ENCODE measurements around the gene UCP3.

DNA sequence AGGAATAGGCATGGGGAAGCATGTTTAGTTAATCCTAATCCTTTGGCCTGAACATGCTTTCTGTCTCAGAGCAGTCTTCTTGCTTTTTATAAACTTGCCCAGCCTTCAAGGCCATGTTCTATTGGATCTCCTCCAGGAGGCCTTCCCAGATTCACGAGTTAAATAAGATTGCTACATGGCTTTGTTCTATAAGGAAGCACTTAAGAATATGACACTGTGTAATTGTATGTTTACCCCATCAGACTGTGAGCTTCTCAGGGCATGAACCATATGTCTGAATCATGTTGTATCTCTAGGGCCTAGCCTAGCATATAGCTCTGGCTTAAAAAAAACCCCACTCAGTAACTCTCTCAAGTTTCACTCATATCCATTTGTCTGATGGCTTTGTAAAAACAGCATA, 26.4 kb upstream of the UCP3 start:
- TF ChIP-seq EZH2 (IDR thresholded peaks at IDR 0.05; ENCODE audit: borderline replicate concordance, low read depth, low read length, severe bottlenecking), result no peak
- TF ChIP-seq, protein P1, sequence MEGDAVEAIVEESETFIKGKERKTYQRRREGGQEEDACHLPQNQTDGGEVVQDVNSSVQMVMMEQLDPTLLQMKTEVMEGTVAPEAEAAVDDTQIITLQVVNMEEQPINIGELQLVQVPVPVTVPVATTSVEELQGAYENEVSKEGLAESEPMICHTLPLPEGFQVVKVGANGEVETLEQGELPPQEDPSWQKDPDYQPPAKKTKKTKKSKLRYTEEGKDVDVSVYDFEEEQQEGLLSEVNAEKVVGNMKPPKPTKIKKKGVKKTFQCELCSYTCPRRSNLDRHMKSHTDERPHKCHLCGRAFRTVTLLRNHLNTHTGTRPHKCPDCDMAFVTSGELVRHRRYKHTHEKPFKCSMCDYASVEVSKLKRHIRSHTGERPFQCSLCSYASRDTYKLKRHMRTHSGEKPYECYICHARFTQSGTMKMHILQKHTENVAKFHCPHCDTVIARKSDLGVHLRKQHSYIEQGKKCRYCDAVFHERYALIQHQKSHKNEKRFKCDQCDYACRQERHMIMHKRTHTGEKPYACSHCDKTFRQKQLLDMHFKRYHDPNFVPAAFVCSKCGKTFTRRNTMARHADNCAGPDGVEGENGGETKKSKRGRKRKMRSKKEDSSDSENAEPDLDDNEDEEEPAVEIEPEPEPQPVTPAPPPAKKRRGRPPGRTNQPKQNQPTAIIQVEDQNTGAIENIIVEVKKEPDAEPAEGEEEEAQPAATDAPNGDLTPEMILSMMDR (IDR thresholded peaks at IDR 0.05; ENCODE audit: borderline replicate concordance, extremely low read depth, low read length, poor library complexity, severe bottlenecking), result no peak
